ENCODE data around the gene GBP2. TPM values are rescaled to one million over a fixed set of nuclear protein-coding genes. Genes with fewer than 3 reads are reported as not detected.

Gene GBP2
- total and polyA plus RNA-seq, 3 experiments from 2014 or later, result 148 to 165 (median 155) TPM

DNA sequence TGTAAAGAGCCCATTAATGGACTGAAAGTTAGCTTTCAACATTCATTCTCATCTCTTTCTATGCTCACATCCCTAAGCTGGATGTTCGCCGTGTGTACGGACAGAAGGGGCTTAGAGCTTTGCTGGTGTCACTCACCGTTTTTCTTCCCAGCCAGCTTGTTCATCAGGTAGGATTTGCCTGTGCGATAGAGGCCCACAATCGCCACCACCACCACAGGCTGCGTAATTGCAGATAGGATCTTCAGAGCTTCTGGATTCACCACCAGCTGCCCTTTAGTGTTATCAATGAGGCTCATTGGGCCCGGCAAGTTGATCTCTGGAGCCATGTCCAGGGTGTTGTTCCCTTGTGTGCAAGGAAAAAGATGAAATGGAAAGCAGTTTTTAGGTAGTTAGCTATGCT is 4.3 kb downstream of the GBP2 start:
- Mint-ChIP-seq H3K9me3 (no peaks in the 10 kb centered on the region), H3K36me3 (peaks cover 5 to 48% (median 11%) of the 10 kb centered on the region in 3 donors), H3K4me3 (peak overlapping the region in 5 of 7 donors; percentile 14 to 100 (median 65)), H3K27me3 (no peaks in the 10 kb centered on the region), H3K27ac (peak overlapping the region in 3 of 8 donors; percentile 43 to 92 (median 76)), H3K4me1 (peaks cover 36 to 50% (median 44%) of the 10 kb centered on the region in 3 donors)
- Histone ChIP-seq H3K27ac (ENCODE audit: low read depth, low read length) (no peak overlapping the region), H3K27me3 (ENCODE audit: insufficient read depth, low read length, poor library complexity, severe bottlenecking) (no peaks in the 10 kb centered on the region), H3K9me3 (ENCODE audit: low read length) (no peaks in the 10 kb centered on the region), H3K36me3 (ENCODE audit: insufficient read depth, low read length) (peaks cover 34% of the 10 kb centered on the region), H3K4me3 (ENCODE audit: low read length) (no peak overlapping the region), H3K4me1 (ENCODE audit: insufficient read depth, low read length) (peaks cover 29% of the 10 kb centered on the region)
- ChIA-PET POLR2A (no interaction called here), CTCF (no interaction called here)
- no peak for DNase-seq

DNA sequence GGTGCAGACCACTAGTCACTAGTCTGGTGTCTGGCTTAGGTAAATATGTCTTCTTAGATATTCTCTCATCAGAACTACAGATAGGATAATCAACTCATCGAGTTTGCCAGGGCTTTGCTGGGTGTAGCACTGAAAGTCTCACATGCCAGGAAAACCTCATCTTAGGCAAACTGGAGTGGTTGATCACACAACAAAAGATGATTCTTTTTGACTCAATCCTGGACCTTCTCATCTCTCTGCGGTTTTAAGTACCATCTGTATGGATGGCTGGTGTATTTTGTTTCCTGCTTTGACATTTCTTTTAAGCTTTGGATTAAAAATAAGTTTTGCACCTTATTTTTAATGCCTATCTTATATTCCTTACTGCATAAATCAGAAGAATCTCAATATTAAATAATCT is 11.3 kb downstream of the GBP2 start:
- H3K9me3 Mint-ChIP-seq, result no peaks in the 10 kb centered on the region
- Histone ChIP-seq H3K4me1 (ENCODE audit: insufficient read depth, low read length) (peaks cover 5% of the 10 kb centered on the region), H3K36me3 (ENCODE audit: insufficient read depth, low read length) (peaks cover 71% of the 10 kb centered on the region)

DNA sequence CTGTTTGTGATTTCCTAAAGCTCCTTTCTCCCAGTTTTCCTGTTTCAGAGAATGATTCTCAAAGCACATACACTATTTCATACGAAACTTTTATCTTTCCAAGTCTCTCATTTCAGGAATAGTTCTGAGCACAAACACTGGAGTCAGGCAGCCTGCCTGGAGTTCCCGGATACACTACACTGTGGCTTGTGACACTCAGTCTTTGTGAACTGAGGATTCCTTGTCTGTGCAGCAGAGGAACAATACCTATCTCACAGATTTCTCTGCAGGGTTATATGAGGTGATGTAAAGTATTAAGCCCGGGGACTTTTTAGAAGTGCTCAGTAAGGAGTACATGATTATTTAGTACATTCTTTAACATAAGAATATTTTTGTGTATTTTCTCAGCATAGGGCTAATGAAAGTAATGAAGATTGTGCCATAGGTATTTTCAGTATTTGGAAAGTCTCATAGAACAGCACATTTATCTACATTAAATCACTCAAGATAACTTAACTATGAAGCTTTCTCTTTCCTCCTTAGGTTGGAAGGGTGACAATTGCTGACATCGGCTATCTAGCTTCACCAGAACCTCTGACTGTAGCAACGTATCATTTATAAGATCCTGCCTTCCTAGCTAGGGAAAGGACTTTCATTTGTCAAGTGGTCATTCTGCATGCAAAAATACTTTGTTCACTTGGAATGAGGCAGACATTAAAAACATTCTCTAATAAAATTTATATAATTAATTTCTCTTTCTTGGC is 12.9 kb downstream of the GBP2 start:
- H3K4me3 Mint-ChIP-seq, result no peak overlapping the region

More for the DNA sequence above, 11.3 kb downstream of the GBP2 start:
- ChIA-PET POLR2A (no interaction called here), CTCF (interaction anchor here (1.3 kb wide), 1 partner anchor 11 kb away, joined by 3 read pairs; the partner anchor contains the start of gene GBP2)
- H3K4me3 ChIP-seq (ENCODE audit: low read length), result no peak overlapping the region
- Mint-ChIP-seq H3K27me3 (no peaks in the 10 kb centered on the region), H3K36me3 (peaks cover 29 to 59% (median 40%) of the 10 kb centered on the region in 3 donors), H3K4me3 (no peak overlapping the region), H3K4me1 (peaks cover 37 to 46% (median 41%) of the 10 kb centered on the region in 3 donors), H3K27ac (peak overlapping the region in 7 of 8 donors; percentile 25 to 94 (median 60))
- H3K9me3 ChIP-seq (ENCODE audit: low read length), result no peaks in the 10 kb centered on the region
- no peaks in the 10 kb centered on the region for H3K27me3 ChIP-seq (ENCODE audit: insufficient read depth, low read length, poor library complexity, severe bottlenecking)
- H3K27ac ChIP-seq (ENCODE audit: low read depth, low read length), result no peak overlapping the region
- DNase-seq, result no peak

DNA sequence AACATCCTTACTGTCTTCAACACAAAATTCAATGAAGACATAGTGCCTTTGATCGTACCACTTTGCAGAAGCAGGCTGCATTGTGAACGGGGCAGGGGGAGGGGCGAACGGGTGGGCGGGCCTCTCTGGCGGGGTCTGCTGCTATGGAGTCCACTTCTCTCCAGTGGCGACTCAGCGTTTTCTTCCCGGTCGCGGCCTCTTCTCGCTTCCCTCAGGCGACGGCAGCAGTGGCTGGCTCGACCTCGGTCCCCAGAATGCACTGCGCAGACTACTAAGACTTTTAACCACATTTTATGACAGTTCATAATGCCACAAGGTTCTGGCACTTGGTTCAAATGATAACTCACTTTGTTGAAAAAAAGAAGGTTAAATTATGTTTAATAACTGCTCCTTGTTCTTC is 21.2 kb downstream of the GBP2 start:
- ChIA-PET CTCF (no interaction called here), POLR2A (no interaction called here)
- H3K27ac Mint-ChIP-seq, result peak overlapping the region in 2 of 8 donors; percentile 54 to 66
- no peak overlapping the region for H3K4me3 Mint-ChIP-seq
- H3K27ac ChIP-seq (ENCODE audit: low read depth, low read length), result no peak overlapping the region
- no peaks in the 10 kb centered on the region for H3K27me3 Mint-ChIP-seq
- H3K4me3 ChIP-seq (ENCODE audit: low read length), result no peak overlapping the region
- DNase-seq, result no peak
- no peaks in the 10 kb centered on the region for H3K27me3 ChIP-seq (ENCODE audit: insufficient read depth, low read length, poor library complexity, severe bottlenecking)
- H3K4me1 ChIP-seq (ENCODE audit: insufficient read depth, low read length), result no peaks in the 10 kb centered on the region
- peaks cover 43 to 59% (median 47%) of the 10 kb centered on the region in 3 donors for H3K36me3 Mint-ChIP-seq
- H3K4me1 Mint-ChIP-seq, result peaks cover 5 to 15% (median 7%) of the 10 kb centered on the region in 3 donors
- H3K9me3 Mint-ChIP-seq, result peaks cover 0 to 6% (median 2%) of the 10 kb centered on the region in 5 donors
- no peaks in the 10 kb centered on the region for H3K9me3 ChIP-seq (ENCODE audit: low read length)
- peaks cover 42% of the 10 kb centered on the region for H3K36me3 ChIP-seq (ENCODE audit: insufficient read depth, low read length)

More for the DNA sequence above, 12.9 kb downstream of the GBP2 start:
- H3K4me1 ChIP-seq (ENCODE audit: insufficient read depth, low read length), result peaks cover 3% of the 10 kb centered on the region
- Mint-ChIP-seq H3K36me3 (peaks cover 34 to 74% (median 55%) of the 10 kb centered on the region in 3 donors), H3K27ac (peak overlapping the region in 6 of 8 donors; percentile 52 to 88 (median 72)), H3K27me3 (no peaks in the 10 kb centered on the region), H3K4me1 (peaks cover 39 to 52% (median 41%) of the 10 kb centered on the region in 3 donors), H3K9me3 (no peaks in the 10 kb centered on the region)
- H3K4me3 ChIP-seq (ENCODE audit: low read length), result no peak overlapping the region
- peaks cover 70% of the 10 kb centered on the region for H3K36me3 ChIP-seq (ENCODE audit: insufficient read depth, low read length)
- DNase-seq, result no peak
- no peaks in the 10 kb centered on the region for H3K27me3 ChIP-seq (ENCODE audit: insufficient read depth, low read length, poor library complexity, severe bottlenecking)
- ChIA-PET POLR2A (no interaction called here), CTCF (no interaction called here)
- H3K9me3 ChIP-seq (ENCODE audit: low read length), result no peaks in the 10 kb centered on the region
- no peak overlapping the region for H3K27ac ChIP-seq (ENCODE audit: low read depth, low read length)

DNA sequence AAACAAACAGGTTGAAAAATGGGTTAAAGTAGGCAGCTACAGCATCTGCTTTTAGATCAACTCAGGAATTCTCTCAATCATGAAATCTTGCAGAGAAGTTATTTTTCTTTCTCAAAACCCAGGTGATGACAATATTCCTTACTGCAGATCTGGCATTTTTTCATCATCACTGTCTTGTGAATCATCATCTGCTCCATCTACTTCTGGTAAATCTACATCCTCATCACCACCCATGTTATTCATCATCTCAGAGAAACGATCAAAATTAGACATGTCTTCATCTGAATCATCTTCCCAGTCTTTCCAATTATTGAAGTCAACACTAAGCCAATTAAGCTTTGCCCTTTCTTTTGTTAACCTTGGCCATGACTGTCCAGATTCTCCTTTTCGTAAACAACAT is 21.8 kb downstream of the GBP2 start:
- Mint-ChIP-seq H3K4me3 (no peak overlapping the region), H3K4me1 (peaks cover 5 to 15% (median 5%) of the 10 kb centered on the region in 3 donors), H3K9me3 (peaks cover 0 to 6% (median 2%) of the 10 kb centered on the region in 5 donors), H3K36me3 (peaks cover 38 to 54% (median 42%) of the 10 kb centered on the region in 3 donors), H3K27ac (peak overlapping the region in 4 of 8 donors; percentile 4 to 54 (median 9)), H3K27me3 (no peaks in the 10 kb centered on the region)
- H3K9me3 ChIP-seq (ENCODE audit: low read length), result no peaks in the 10 kb centered on the region
- CTCF ChIA-PET, result interaction anchor here (1.0 kb wide), 1 partner anchor 380 kb away, joined by 3 read pairs; no protein-coding TSS in a partner anchor
- H3K4me3 ChIP-seq (ENCODE audit: low read length), result no peak overlapping the region
- H3K27ac ChIP-seq (ENCODE audit: low read depth, low read length), result no peak overlapping the region
- DNase-seq, result no peak
- no peaks in the 10 kb centered on the region for H3K27me3 ChIP-seq (ENCODE audit: insufficient read depth, low read length, poor library complexity, severe bottlenecking)
- POLR2A ChIA-PET, result no interaction called here
- H3K4me1 ChIP-seq (ENCODE audit: insufficient read depth, low read length), result no peaks in the 10 kb centered on the region
- H3K36me3 ChIP-seq (ENCODE audit: insufficient read depth, low read length), result peaks cover 36% of the 10 kb centered on the region

DNA sequence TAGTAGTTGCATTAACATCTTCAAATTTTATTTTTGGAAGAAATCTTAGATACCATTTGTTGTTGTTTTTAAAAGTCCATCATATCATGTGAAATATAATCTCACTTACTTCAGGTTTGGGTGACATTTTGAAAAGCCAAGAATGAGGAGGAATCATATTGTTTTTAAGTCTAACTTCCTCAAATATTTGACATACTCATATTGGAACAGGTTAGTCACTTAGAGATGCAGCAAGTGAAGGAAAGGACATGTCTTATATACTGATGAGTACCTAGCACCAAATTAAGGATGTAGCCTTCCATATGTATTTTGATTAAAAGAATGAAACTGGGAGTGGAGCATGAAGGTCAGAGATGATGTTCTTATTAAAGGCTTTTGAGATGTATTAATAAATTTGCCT is 23.9 kb downstream of the GBP2 start:
- peaks cover 27 to 37% (median 34%) of the 10 kb centered on the region in 3 donors for H3K36me3 Mint-ChIP-seq
- CTCF ChIA-PET, result no interaction called here
- Histone ChIP-seq H3K9me3 (ENCODE audit: low read length) (no peaks in the 10 kb centered on the region), H3K36me3 (ENCODE audit: insufficient read depth, low read length) (peaks cover 20% of the 10 kb centered on the region), H3K4me3 (ENCODE audit: low read length) (no peak overlapping the region), H3K27ac (ENCODE audit: low read depth, low read length) (no peak overlapping the region), H3K27me3 (ENCODE audit: insufficient read depth, low read length, poor library complexity, severe bottlenecking) (no peaks in the 10 kb centered on the region), H3K4me1 (ENCODE audit: insufficient read depth, low read length) (no peaks in the 10 kb centered on the region)
- H3K27ac Mint-ChIP-seq, result peak overlapping the region in 1 of 8 donors; percentile 3
- peaks cover 1 to 5% (median 2%) of the 10 kb centered on the region in 3 donors for H3K4me1 Mint-ChIP-seq
- peaks cover 2 to 6% (median 4%) of the 10 kb centered on the region in 5 donors for H3K9me3 Mint-ChIP-seq
- H3K27me3 Mint-ChIP-seq, result peaks cover 0 to 2% of the 10 kb centered on the region in 2 donors
- POLR2A ChIA-PET, result no interaction called here
- DNase-seq, result no peak
- H3K4me3 Mint-ChIP-seq, result no peak overlapping the region

DNA sequence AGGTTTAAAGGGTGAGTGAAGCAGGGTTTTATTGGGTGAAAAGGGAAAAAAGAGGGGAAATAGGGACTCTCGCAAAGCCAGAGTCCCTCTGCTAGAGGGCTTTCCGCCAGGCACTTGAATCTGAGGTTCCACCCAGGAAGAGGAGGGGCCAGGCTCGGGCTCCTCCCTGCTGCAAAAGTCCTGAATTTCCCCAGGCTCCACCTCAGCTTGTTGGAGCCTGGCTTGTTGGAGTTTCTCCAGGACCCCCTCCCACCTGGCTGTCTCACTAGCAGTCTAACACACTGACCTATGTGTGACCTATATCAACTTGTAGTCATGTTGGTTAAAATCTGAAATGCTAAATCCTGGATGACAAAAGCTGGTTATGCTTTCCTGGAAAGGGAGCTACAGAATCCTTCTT is 25.5 kb downstream of the GBP2 start:
- Histone ChIP-seq H3K27me3 (ENCODE audit: insufficient read depth, low read length, poor library complexity, severe bottlenecking) (no peaks in the 10 kb centered on the region), H3K36me3 (ENCODE audit: insufficient read depth, low read length) (peaks cover 4% of the 10 kb centered on the region), H3K4me1 (ENCODE audit: insufficient read depth, low read length) (no peaks in the 10 kb centered on the region), H3K9me3 (ENCODE audit: low read length) (no peaks in the 10 kb centered on the region), H3K4me3 (ENCODE audit: low read length) (no peak overlapping the region), H3K27ac (ENCODE audit: low read depth, low read length) (no peak overlapping the region)
- Mint-ChIP-seq H3K9me3 (peaks cover 2 to 6% (median 4%) of the 10 kb centered on the region in 5 donors), H3K36me3 (peaks cover 17 to 37% (median 17%) of the 10 kb centered on the region in 3 donors), H3K27ac (no peak overlapping the region), H3K27me3 (peaks cover 0 to 2% of the 10 kb centered on the region in 2 donors), H3K4me1 (peaks cover 0 to 2% (median 1%) of the 10 kb centered on the region in 3 donors), H3K4me3 (no peak overlapping the region)
- POLR2A ChIA-PET, result no interaction called here
- CTCF ChIA-PET, result interaction anchor here (1.9 to 2.5 kb wide), 2 partner anchors 15 to 31 kb away, joined by 5 to 6 read pairs; no protein-coding TSS in a partner anchor
- DNase-seq, result no peak

DNA sequence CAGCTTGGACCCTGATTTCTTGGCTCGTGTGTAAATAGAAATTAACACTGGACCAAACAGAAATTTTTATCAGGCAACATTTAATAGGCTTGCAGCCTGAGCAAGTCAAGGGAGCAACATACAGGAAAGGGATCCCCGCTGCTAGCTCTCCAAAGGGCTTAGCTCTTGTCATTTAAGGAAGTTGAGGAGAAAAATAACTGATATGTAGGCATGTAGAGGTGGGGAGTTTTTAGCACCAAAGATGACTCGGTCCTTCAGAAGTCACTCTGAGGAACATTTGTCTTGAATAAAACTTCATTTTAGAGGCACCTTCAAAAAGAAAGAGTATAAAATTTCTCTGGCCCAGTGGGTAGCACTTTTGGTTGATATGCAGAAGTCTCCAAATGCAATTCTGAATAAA is 27.1 kb downstream of the GBP2 start:
- no peaks in the 10 kb centered on the region for H3K9me3 ChIP-seq (ENCODE audit: low read length)
- no peaks in the 10 kb centered on the region for H3K36me3 ChIP-seq (ENCODE audit: insufficient read depth, low read length)
- no peak overlapping the region for H3K27ac Mint-ChIP-seq
- ChIA-PET CTCF (interaction anchor here (1.9 to 2.5 kb wide), 2 partner anchors 13 to 29 kb away, joined by 5 to 6 read pairs; no protein-coding TSS in a partner anchor), POLR2A (no interaction called here)
- DNase-seq, result no peak
- no peak overlapping the region for H3K4me3 Mint-ChIP-seq
- H3K27me3 ChIP-seq (ENCODE audit: insufficient read depth, low read length, poor library complexity, severe bottlenecking), result no peaks in the 10 kb centered on the region
- H3K9me3 Mint-ChIP-seq, result peaks cover 0 to 2% (median 2%) of the 10 kb centered on the region in 5 donors
- H3K4me1 Mint-ChIP-seq, result peaks cover 0 to 2% (median 1%) of the 10 kb centered on the region in 3 donors
- H3K4me1 ChIP-seq (ENCODE audit: insufficient read depth, low read length), result no peaks in the 10 kb centered on the region
- H3K27me3 Mint-ChIP-seq, result peaks cover 0 to 2% of the 10 kb centered on the region in 2 donors
- no peak overlapping the region for H3K4me3 ChIP-seq (ENCODE audit: low read length)
- H3K27ac ChIP-seq (ENCODE audit: low read depth, low read length), result no peak overlapping the region
- H3K36me3 Mint-ChIP-seq, result peaks cover 2 to 31% (median 3%) of the 10 kb centered on the region in 3 donors

Data from CD8-positive, alpha-beta memory T cell (primary cell).